ENCODE results near the gene CCS. TPM values are rescaled to one million over a fixed set of nuclear protein-coding genes. Genes with fewer than 3 reads are reported as not detected.

CCS gene
- total and polyA plus RNA-seq, 2 of the 4 experiments (the other 2 are of a cell fraction) = 20.1 to 53.0 TPM

GRCh38 chr11:66595245-66595904, 2.4 kb downstream of the CCS start (continued):
- TF ChIP-seq MXI1 (IDR thresholded peaks at IDR 0.05; ENCODE audit: borderline replicate concordance, low read depth, low read length) = no peak

- no peak for TF ChIP-seq ELK1 (IDR thresholded peaks at IDR 0.05; ENCODE audit: borderline replicate concordance, low read depth, low read length)
- no peak for TF ChIP-seq RCOR1 (IDR thresholded peaks at IDR 0.05; ENCODE audit: insufficient replicate concordance, low read length)
- no peak for TF ChIP-seq MXI1 (IDR thresholded peaks at IDR 0.05; ENCODE audit: borderline replicate concordance, low read depth, low read length)
- no peak for TF ChIP-seq SMC3 (IDR thresholded peaks at IDR 0.05; ENCODE audit: low read depth, low read length)
- no peak for TF ChIP-seq POLR2A (IDR thresholded peaks at IDR 0.05; ENCODE audit: low read depth, low read length)
- no peak for TF ChIP-seq CTCF (conservative IDR thresholded peaks at IDR 0.05; ENCODE audit: low read depth, low read length)
- no peak for TF ChIP-seq MAFK (IDR thresholded peaks at IDR 0.05; ENCODE audit: low read depth, low read length)
- TF ChIP-seq CEBPB (IDR thresholded peaks at IDR 0.05; ENCODE audit: low read depth, low read length) = no peak
- TF ChIP-seq FOS (IDR thresholded peaks at IDR 0.05; ENCODE audit: low read depth, low read length) = no peak
- no peak for TF ChIP-seq CHD1 (IDR thresholded peaks at IDR 0.05; ENCODE audit: low read depth, low read length)
- no peak for TF ChIP-seq USF2 (IDR thresholded peaks at IDR 0.05; ENCODE audit: low read depth, low read length)
- no peak for TF ChIP-seq NFE2L2 (IDR thresholded peaks at IDR 0.05; ENCODE audit: low read depth, low read length)
- ChIA-PET POLR2A (ENCODE audit: unreplicated experiment) (interaction anchor here (0.8 kb wide), 1 partner anchor 17 kb away, joined by 3 read pairs; the partner anchor contains the start of gene RBM14), CTCF (no interaction called here)
- Histone ChIP-seq H3K9me3 (ENCODE audit: control insufficient read depth, insufficient read depth, low read length) (no peaks in the 10 kb centered on the region), H3K27me3 (ENCODE audit: control insufficient read depth, insufficient read depth, low read length) (no peaks in the 10 kb centered on the region), H4K20me1 (ENCODE audit: insufficient read depth, low read length) (peaks cover 25% of the 10 kb centered on the region), H3K14ac (replicated peaks; ENCODE audit: low read depth, low read length) (no peak overlapping the region), H3K56ac (ENCODE audit: extremely low read depth, insufficient read depth, low read length) (no peak overlapping the region), H4K8ac (ENCODE audit: low read depth in 2 of 2, low read length in 2 of 2) (no peak overlapping the region), H2AFZ (replicated peaks; ENCODE audit: low read length, poor library complexity) (no peak overlapping the region), H2BK20ac (ENCODE audit: low read depth, low read length) (no peak overlapping the region), H3K18ac (ENCODE audit: low read depth, low read length) (no peak overlapping the region), H2AK9ac (replicated peaks; ENCODE audit: low read depth, low read length, poor library complexity) (no peak overlapping the region), H3K27ac (ENCODE audit: insufficient read depth, low read length) (no peak overlapping the region), H3K9ac (ENCODE audit: low read depth, low read length) (no peak overlapping the region), H4K91ac (ENCODE audit: insufficient read depth, low read depth, low read length) (no peak overlapping the region), H3K23ac (ENCODE audit: low read depth, low read length) (no peak overlapping the region), H3K9me1 (ENCODE audit: insufficient read depth, low read length) (peaks cover 34% of the 10 kb centered on the region), H3K36me3 (ENCODE audit: control insufficient read depth, insufficient read depth, low read length) (peaks cover 24% of the 10 kb centered on the region), H2BK15ac (ENCODE audit: low read depth, low read length) (no peak overlapping the region), H3K4me3 (ENCODE audit: insufficient read depth, low read depth, low read length) (no peak overlapping the region), H3K79me1 (ENCODE audit: low read depth in 1 of 2, low read length in 2 of 2) (peaks cover 21 to 56% of the 10 kb centered on the region in 2 experiments; a peak in 3 of 4 replicates), H4K5ac (ENCODE audit: low read depth, low read length) (no peak overlapping the region), H2AK5ac (ENCODE audit: low read depth, low read length) (no peak overlapping the region), H2BK120ac (ENCODE audit: low read depth, low read length) (no peak overlapping the region), H3K4me2 (ENCODE audit: low read depth, low read length) (no peak overlapping the region), H3K4ac (ENCODE audit: low read depth, low read length) (no peak overlapping the region), H2BK5ac (ENCODE audit: low read depth, low read length, poor library complexity, severe bottlenecking) (no peak overlapping the region), H3K4me1 (ENCODE audit: control insufficient read depth, insufficient read depth, low read length) (peaks cover 17% of the 10 kb centered on the region)
- DNase-seq (no peak), ATAC-seq (ENCODE audit: low read depth) (no peak)
- intact Hi-C loops (cut with micrococcal nuclease) = no loop called here
- WGBS, 2 experiments (ENCODE audit: extremely low coverage in 2 of 2, insufficient read length in 1 of 2) = no CpG with 5 or more reads among the region's 6 CpGs
- in situ Hi-C loops (cut with MboI; ENCODE audit: low sequenced_read_pairs) = no loop called here
- BruUV-seq (replicated peaks) = no TSS peak
- dilution Hi-C loops (cut with HindIII; ENCODE audit: low sequenced_read_pairs, unreplicated experiment) = no loop called here
Observed at GRCh38 chr11:66598993-66599392, 6.0 kb downstream of the CCS start.

All from IMR-90 (cell line).